Panc1 (cell line): ENCODE measurements around the gene KAT6B.

ENCODE experiments used
- POLR2AphosphoS5 ChIP-seq: IDR thresholded peaks from 2 replicates; pipeline ENCODE4 v1.6.1; 2012; ENCODE audit warnings: mild to moderate bottlenecking, low read depth, low read length, moderate library complexity
- TF ChIP-seq, protein P1 (sequence below): fragments of 450-650 bp; IDR thresholded peaks from 2 replicates; pipeline ENCODE4 v1.5.1; 2017; ENCODE audit warnings: mild to moderate bottlenecking
- TF ChIP-seq, protein P2 (sequence below), 2 experiments: IDR thresholded peaks; 2 replicates each; pipeline ENCODE4 v1.6.1; 2011 to 2012; ENCODE audit warnings: low read depth in 2 of 2, control low read depth in 1 of 2, low read length in 1 of 2, mild to moderate bottlenecking in 1 of 2, moderate library complexity in 1 of 2; ENCODE audit not compliant: insufficient read depth in 1 of 2

DNA sequence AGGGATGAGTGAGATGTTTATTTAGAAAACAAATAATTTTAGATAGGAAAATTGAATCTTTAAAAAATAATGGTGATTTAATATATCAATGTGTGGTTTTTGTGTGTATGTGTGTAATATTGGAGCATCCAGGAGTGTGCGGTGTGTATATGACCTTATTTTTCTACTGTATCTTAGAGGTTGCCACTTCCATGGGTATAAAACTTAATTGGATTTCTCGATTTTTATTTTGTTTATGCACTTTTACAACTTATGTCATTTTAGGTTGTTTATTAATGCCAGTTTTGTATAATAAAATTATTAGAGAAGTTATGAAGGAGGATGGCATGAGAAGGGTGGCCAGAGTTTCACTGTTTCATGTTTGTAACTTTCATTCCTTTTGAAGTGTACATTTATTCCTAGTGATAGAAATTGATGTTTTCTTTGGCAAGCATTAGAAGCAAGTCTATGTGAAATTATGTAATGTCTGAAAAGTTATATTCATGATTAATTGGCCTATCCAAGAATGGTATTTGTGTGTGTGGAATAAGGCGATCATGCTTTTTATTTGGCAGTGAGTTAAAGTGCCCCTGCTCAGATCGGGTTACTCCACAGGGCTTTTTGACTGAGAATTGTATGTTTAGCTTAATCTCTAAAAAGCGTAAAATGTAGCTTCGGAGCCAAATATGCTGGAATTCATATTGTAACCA, 110.3 kb downstream of the KAT6B start:
- TF ChIP-seq, protein P1, sequence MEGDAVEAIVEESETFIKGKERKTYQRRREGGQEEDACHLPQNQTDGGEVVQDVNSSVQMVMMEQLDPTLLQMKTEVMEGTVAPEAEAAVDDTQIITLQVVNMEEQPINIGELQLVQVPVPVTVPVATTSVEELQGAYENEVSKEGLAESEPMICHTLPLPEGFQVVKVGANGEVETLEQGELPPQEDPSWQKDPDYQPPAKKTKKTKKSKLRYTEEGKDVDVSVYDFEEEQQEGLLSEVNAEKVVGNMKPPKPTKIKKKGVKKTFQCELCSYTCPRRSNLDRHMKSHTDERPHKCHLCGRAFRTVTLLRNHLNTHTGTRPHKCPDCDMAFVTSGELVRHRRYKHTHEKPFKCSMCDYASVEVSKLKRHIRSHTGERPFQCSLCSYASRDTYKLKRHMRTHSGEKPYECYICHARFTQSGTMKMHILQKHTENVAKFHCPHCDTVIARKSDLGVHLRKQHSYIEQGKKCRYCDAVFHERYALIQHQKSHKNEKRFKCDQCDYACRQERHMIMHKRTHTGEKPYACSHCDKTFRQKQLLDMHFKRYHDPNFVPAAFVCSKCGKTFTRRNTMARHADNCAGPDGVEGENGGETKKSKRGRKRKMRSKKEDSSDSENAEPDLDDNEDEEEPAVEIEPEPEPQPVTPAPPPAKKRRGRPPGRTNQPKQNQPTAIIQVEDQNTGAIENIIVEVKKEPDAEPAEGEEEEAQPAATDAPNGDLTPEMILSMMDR, result no peak
- TF ChIP-seq POLR2AphosphoS5, result no peak
- TF ChIP-seq, protein P2, sequence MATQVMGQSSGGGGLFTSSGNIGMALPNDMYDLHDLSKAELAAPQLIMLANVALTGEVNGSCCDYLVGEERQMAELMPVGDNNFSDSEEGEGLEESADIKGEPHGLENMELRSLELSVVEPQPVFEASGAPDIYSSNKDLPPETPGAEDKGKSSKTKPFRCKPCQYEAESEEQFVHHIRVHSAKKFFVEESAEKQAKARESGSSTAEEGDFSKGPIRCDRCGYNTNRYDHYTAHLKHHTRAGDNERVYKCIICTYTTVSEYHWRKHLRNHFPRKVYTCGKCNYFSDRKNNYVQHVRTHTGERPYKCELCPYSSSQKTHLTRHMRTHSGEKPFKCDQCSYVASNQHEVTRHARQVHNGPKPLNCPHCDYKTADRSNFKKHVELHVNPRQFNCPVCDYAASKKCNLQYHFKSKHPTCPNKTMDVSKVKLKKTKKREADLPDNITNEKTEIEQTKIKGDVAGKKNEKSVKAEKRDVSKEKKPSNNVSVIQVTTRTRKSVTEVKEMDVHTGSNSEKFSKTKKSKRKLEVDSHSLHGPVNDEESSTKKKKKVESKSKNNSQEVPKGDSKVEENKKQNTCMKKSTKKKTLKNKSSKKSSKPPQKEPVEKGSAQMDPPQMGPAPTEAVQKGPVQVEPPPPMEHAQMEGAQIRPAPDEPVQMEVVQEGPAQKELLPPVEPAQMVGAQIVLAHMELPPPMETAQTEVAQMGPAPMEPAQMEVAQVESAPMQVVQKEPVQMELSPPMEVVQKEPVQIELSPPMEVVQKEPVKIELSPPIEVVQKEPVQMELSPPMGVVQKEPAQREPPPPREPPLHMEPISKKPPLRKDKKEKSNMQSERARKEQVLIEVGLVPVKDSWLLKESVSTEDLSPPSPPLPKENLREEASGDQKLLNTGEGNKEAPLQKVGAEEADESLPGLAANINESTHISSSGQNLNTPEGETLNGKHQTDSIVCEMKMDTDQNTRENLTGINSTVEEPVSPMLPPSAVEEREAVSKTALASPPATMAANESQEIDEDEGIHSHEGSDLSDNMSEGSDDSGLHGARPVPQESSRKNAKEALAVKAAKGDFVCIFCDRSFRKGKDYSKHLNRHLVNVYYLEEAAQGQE (IDR thresholded peaks at IDR 0.05; ENCODE audit: insufficient read depth in 1 of 2, low read depth in 2 of 2, low read length in 1 of 2), result no peak
